SU-DHL-6 (cell line): Measurements from ENCODE around the gene SPTBN5.

ENCODE experiments used
- EZH2phosphoT487 ChIP-seq: fragments of 200-600 bp; sonication (generic), shearing (Covaris generic); conservative IDR thresholded peaks from 2 replicates; pipeline ENCODE4 v1.6.1; 2018; ENCODE audit warnings: mild to moderate bottlenecking, antibody characterized with exemption, low read length, moderate library complexity, mixed read lengths
- TF ChIP-seq, protein P1 (sequence below): fragments of 200-600 bp; sonication (generic); IDR thresholded peaks from one replicate; pipeline ENCODE4 v1.5.1; 2017; ENCODE audit warnings: antibody characterized with exemption, mild to moderate bottlenecking, low read length, moderate library complexity; ENCODE audit not compliant: insufficient read depth, poor library complexity, severe bottlenecking

DNA sequence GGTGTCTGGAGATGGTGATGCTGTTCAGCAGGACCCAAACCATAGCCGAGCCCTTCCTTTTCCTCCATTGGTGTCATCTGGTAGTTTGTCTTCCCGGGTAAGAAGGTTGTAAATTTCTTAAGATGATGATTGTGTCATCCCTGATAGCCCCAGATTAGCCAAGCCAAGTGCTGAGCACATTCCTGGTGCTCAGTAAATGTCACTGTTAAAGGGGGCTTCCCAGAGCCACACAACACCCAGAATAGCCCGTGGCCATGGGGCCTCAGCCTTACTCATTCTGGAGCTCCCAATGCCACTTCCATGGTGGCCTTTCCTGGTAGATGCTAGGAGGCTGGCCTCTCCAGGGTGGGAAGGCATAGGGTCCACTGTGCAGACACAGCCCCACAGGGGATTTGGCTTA lies 59.8 kb downstream of the SPTBN5 start:
- TF ChIP-seq, protein P1, sequence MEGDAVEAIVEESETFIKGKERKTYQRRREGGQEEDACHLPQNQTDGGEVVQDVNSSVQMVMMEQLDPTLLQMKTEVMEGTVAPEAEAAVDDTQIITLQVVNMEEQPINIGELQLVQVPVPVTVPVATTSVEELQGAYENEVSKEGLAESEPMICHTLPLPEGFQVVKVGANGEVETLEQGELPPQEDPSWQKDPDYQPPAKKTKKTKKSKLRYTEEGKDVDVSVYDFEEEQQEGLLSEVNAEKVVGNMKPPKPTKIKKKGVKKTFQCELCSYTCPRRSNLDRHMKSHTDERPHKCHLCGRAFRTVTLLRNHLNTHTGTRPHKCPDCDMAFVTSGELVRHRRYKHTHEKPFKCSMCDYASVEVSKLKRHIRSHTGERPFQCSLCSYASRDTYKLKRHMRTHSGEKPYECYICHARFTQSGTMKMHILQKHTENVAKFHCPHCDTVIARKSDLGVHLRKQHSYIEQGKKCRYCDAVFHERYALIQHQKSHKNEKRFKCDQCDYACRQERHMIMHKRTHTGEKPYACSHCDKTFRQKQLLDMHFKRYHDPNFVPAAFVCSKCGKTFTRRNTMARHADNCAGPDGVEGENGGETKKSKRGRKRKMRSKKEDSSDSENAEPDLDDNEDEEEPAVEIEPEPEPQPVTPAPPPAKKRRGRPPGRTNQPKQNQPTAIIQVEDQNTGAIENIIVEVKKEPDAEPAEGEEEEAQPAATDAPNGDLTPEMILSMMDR = no peak
- TF ChIP-seq EZH2phosphoT487 = no peak
